CD4-positive, alpha-beta T cell treated with Interleukin-15 for 1 hour (primary cell): ENCODE results near the gene VILL.
"Not testable (repeated sequence)": the region's sequence is repeated elsewhere in the genome, so short reads cannot be mapped to it uniquely, and the experiment has no call there.

Source experiments
- DNase-seq: peaks from one replicate; pipeline ENCODE4 v3.0.0-alpha.2; 2020

The VILL gene

DNA sequence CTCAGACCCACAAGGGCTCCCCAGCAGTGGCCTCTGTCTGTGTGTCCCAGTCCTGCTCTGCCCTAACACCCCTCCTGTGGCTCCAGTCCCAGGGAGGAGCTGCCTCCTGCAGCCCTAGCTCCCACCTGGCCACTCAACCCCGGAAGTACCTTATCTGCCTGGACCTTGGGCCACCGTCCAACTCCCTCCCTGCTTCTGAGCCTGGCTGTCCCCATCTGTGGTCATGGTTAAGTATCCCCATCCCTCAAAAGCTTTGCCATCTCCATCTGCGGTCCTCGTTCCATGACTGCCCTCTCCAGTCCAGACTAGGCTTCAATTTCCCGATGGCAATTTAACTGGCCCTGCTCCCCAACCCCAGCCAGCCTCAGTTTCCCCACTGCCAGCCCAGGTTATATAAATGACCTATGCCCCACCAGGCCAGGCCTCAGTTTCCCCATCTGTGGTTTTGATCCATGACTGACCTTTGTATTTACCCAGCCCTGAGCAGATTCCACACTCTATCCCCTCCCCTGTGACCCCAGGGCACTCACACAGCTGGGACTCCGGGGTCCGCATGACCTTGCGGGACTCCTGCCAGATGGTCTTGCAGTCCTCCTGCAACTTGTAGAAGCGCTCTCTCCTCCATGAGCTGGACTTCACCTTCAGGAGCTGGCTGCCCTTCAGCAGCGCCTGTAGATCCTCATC is 29.2 kb downstream of the VILL start:
- DNase-seq, result no peak

DNA sequence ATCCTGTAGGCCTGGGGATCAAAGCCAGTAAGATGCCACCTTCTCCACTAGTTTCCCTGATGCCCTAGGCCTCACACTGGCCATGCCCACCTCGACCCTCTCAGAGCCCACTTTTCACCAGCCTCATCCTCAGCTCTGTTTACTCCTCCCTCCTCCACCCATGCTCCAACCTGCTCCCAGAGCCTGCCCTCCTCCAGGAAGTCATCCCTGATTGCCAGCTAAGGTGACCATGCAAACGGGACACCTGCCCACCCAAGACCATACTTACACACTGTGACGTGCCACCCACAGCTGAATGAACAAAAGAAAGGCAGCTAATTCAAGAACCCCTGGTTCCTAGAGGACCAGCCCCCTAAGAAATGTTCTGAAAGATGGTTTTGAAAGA is 29.7 kb downstream of the VILL start:
- no peak for DNase-seq

DNA sequence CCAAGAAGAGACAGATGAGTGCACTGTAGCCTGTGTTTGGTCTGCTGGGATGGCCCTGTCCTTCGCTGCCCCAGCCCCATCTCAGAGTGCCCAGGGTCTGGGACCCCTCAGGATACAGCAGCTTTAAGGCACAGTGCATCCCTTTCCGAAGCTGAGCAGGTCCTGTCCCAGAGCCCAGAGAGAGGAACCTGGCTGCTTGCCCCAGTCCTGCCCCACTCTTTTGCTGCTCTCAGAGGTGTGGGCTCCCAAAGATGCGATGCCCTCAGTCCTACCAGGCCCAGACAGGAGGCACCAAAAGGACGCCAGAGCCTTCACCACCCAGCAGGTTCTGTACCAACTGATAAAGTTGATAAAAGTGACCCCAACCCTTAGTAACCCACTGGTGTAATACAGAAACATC is 30.6 kb downstream of the VILL start:
- DNase-seq, result no peak

DNA sequence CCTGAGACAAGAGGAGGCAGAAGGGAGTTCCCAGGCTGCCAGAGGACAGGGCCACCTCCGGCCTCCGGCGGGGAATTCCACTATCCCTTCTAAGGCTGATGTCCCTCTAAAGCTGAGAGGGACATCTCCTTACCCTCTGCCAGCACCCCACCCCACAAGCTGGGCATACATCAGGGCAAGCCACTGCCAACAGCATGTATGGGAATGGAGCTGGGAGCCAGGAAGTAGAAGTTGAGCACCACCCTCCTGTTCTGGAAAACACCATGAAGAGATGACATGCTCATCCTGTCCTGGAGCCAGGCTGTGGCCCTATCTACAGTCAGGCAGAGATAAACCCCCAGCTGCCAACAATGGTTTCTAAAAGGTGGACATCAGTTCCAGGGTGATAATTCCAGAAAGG is 31.7 kb downstream of the VILL start:
- DNase-seq, result no peak

DNA sequence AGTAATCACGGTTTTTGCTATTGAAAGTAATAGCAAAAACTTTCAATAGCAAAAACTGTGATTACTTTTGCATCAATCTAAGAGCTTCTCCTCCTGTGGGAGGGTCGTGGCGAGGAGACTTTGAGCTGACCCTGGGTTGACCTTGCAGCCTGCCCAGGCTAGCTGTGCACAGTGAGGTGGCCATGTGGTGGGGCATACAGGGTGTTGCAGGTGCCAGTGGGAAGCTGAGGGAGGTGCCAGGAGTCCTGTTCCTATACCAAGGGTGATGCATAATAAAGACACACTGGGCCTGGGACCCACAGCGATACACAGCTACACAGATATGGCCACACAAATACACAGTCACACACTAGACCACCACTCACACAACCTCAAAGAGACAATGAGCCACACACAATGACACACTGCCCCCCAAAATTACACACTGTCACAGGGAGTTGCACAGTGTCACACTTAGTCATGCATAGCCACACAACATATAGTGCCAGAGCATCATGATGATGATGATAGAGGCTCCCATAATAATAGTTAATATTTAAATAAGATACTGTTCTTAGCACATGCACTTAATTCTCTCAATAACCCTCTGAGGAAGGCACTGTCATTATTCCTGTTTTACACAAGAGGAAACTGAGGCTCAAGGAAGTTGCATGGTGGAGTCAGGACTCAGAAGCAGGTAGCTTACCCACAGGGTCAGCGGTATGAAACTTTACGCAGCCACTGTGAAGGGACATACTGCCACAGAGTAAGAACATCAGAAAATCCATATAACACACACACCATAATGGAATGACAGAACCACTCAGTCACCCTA is 32.5 kb downstream of the VILL start:
- DNase-seq, result no peak

DNA sequence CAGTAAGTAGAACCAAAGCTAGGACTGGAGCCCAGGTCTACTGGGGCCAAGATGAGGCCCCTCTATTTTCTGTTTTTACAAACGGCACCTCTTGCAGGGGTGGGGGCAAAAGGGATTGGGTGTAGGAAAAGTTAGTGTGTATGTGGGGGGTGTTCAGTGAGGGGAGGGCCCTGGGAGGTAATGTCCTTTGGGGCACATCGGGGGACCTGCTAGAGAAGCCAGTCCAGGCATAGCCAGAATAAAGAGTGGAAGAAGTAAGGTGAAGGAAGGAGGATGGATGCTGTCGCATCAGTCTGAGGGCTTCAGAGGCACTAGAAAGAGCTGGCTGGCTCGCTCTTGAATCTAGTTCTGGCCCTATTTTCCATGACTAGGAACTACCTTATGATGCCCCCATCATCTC is 36.3 kb downstream of the VILL start:
- DNase-seq, result no peak

DNA sequence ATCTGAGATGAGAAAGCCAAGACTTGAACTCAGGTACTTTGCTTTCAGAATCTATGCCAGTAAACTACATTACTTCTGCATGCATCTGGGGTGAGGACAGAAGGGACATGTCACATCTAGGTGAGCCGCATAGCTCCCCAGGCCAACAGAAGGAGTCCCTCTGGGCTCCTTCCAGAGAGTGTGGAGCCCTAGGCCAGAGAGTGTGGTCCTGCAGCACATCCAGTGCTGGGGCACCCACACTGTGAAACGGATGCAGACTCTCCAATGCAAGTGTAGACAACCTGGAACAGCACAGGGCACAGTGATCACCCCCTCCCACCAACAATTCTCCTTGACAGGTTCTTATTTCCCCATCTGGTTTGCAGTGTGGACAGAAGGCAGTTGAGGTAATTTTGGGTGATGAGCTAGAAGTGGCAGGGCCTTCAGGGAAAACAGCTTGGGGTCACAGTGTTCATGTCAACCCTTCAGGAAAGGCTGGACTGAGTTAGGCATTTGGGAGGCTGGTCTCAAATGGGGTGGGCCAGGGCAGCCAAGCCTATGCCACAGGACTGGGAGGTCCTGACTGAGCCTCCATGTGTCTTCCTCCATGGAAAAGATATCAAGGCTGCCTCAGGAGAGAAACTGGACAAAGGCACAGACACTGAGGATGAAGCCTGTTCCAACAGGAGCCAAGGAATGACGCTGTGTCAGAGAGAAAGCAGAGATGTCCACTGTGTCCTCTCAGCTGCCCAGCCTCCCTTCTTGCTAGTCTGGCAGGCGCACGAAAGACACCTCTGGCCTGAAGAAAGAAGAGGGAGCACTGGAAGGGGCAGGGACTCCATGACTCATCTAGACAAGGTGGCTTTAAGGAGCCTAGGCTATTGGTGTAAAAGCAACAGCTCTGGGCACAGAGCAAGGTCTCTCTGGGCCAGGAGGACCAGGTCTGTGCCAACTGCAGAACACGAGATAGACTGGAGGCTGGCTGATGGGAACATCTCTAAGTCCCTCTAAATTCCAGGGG is 37.2 kb downstream of the VILL start:
- DNase-seq, result no peak

GRCh38 chr3:38028621-38029361 is 38.2 kb downstream of the VILL start:
- no peak for DNase-seq

GRCh38 chr3:38029400-38030125 is 39.0 kb downstream of the VILL start, which contains the start of gene PLCD1:
PLCD1 (minus strand) TSS chr3:38029642; CDS start chr3:38029539, 103 bp downstream.
- peak; percentile 55 for DNase-seq

DNA sequence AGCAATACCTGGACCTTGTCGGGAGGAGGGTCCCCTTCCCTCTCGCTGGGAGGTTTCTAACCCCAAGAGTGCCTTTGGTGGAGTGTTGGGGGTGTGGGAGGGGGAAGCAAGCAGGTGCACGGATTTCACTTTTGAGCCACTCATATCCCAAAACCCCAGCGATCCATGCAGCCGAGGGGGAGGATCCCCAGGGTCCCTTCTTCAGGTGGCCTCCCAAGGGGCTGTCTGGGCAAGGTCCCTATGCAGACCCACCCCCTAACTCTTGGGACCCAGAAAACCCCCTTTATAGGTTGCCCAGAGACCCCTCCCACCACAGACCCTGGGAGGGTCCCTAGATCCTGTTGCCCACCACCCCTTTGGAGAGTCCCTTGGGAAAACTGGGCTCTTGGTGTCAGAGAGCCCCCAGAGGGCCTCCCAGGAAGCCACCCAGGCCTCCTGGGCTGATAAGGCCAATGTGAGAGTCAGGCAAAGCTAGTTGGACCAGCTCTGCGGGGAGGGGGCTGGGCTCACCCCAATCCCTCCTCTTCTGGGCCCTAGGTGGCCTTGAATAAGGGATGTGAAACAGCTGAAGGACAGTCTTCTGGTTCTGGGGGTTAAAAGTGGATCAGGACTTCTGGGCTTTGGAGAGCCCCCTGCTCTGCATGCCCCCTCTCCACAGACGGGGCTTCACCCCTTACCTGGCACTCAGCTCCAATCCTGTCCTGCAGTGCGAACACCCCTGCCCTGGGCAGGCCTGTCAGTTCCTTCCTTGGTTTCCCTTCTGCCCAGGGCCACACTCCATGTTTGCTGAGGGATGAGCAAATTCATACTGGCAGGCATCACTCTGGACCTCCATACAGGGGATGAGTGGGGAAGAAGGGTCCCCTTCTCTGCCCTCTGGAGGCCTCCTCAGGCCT is 39.8 kb downstream of the VILL start:
- no peak for DNase-seq

DNA sequence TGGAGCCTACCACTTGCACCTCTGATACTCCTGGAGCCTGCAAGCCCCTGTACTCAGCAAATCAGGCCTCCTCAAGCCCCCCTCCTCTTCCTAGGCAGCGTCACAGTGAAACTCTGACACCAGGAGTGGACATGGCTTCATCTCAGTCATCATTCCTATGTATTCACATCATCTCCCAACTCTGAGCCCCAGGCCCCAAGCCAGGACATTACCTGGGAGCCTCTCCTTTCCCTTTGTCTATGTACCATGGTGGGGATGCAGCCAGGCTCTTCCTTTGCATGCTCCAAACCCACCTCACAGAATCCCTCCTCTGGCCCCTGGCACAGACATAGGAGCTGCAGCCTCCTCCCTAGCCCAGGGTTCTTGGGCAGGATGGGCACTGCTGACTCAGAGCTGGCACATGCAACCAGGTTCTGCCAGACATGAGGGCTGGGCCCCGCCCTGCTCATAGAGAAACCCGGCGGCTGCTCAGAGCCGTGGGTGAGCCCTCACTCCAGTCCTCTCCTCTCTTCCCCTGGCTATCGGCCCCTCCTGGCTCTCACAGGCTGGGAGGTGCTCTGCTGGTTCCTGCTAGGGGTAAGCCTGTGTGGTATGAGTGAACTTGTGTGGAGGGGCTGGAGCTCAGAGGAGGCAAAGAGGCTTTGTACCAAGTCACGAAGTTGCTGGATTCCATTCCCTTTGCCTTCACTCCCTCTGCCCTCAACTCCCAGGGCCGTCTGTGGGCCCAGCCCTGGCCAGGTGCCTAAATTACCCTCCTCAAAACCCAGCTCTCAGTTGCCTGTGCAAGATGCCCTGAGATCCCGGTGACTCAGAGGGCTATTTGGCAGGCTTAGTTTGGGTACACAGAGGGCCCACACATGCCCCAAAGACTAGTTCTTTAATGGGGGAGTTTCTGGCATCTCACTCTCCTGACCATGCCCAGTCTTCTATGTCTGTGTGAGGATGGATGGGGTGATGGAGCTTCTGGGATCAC is 40.7 kb downstream of the VILL start:
- DNase-seq, result peak; percentile 60

- DNase-seq, result no peak
Measured at GRCh38 chr3:38032328-38032865, 41.8 kb downstream of the VILL start.

DNA sequence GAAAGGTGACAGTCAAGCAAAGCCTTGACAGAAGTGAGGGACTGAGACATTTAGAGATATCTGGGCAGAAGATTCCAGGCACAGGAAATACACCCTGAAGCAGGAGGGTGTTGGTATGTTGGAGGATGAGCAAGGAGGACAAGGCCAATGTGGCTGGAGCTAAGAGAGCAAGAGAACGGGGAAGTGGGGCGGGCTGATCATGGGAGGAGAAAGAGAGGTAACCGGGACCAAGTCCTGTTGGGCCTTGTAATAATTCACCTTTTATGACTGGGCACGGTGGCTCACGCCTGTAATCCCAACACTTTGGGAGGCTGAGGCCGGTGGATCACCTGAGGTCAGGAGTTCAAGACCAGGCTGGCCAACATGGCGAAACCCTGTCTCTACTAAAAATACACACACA is 43.0 kb downstream of the VILL start:
- DNase-seq, result not testable (repeated sequence)

GRCh38 chr3:38034335-38034734 is 43.7 kb downstream of the VILL start:
- not testable (repeated sequence) for DNase-seq

DNA sequence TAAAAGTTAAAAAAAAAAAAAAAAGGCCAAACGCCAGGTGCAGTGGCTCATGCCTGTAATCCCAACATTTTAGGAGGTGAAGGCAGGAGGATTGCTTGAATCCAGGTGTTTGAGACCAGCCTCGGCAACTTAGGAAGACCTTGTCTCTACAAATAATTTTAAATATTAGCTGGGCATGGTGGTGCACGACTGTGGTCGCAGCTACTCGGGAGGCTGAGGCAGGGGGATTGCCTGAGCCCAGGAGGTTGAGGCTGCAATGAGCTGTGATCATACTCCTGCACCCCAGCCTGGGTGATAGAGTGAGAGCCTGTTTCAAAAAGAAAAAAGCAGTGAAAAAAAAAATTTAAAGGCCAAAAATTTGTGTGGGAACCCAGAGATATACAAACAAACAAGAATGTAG is 45.7 kb downstream of the VILL start:
- DNase-seq, result no peak

DNA sequence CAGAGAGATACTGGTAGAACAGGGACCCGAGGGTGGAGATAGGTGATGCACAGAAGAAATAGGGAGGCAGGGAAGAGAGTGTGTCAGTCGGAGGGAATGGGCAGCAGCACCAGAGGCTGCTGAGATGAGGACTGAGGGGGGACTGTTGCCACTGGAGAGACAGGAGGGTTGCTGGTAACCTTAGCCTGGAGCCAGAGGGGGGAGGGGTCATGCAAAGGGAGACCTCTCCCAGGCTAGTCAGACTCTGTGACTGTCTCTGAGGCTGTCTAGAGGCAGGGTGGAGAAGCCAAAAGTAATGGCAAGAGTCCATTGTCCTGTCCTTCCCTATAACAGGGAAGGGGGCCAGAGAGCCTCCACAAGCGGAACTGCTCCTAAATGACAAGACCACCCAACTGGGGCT is 46.3 kb downstream of the VILL start:
- no peak for DNase-seq

DNA sequence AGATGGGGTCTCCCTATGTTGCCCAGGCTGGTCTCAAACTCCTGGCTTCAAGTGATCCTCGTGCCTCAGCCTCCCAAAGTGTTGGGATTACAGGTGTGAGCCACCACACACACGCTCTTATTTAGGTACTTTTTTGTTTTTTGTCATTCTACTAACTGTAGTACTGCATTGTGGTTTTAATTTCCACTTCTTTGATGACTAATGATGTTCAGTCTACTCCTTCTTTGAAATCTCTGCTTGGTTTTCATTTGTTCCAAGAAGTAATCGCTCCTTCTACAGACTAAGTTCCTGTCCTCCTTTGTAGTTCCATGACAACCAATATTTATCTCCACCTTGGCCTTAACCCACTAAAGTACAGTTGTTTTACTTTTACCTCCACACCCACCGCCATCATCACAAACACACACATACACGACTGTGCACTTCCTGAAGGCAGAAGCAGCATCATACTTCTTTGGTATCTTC is 47.9 kb downstream of the VILL start:
- DNase-seq, result peak; percentile 62

DNA sequence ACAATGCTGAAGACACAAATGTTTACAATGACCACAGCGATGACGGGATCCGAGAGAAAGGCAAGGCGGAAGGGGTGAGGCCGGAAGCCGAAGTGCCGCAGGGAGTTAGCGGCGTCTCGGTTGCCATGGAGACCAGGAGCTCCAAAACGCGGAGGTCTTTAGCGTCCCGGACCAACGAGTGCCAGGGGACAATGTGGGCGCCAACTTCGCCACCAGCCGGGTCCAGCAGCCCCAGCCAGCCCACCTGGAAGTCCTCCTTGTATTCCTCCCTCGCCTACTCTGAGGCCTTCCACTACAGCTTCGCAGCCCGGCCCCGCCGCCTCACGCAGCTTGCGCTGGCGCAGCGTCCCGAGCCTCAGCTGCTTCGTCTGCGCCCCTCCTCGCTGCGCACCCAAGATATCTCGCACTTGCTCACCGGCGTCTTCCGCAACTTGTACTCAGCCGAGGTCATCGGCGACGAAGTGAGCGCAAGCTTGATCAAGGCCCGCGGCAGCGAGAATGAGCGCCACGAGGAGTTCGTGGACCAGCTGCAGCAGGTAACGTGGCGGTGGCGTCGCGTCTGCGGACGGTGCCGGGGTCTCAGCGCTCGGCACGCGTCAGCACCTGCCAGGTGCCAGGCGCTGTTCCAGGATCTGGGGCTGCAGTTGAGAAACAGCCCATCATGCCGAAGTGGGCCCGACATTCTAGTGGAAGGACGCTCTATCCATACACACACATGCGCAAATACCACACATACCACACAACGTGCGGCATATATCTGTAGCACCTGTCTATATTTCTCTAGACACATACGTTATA is 48.7 kb downstream of the VILL start, which contains the start of gene DLEC1:
Gene DLEC1 (plus strand): TSS at position 108 of the 798 bp plus-strand sequence. CDS start 18 bp downstream, at position 126.
- peak; percentile 89 for DNase-seq
